WERI-Rb-1 (cell line): ENCODE data around the gene ARHGEF37.

Experiments used
- DNase-seq: peaks from one replicate; pipeline ENCODE4 v3.0.0-alpha.2; 2020
- H3K27ac ChIP-seq: fragments of 250-450 bp; sonication (Bioruptor Pico); 2 replicates; pipeline ENCODE4 v1.5.1; 2020; ENCODE audit warnings: mild to moderate bottlenecking, moderate library complexity
- H3K27me3 ChIP-seq: fragments of 250-450 bp; sonication (Bioruptor Pico); 2 replicates; pipeline ENCODE4 v1.5.1; 2021; ENCODE audit warnings: mild to moderate bottlenecking, low read depth, moderate library complexity; ENCODE audit not compliant: insufficient read depth, severe bottlenecking
- H3K36me3 ChIP-seq: fragments of 250-450 bp; sonication (Bioruptor Pico); 2 replicates; pipeline ENCODE4 v1.5.1; 2020; ENCODE audit warnings: mild to moderate bottlenecking, moderate library complexity
- H3K4me3 ChIP-seq: 2 replicates; pipeline ENCODE4 v1.5.1; 2011; ENCODE audit warnings: low read depth, mild to moderate bottlenecking, control low read depth, low read length
- H3K9me3 ChIP-seq: fragments of 250-450 bp; sonication (Bioruptor Pico); 2 replicates; pipeline ENCODE4 v1.5.1; 2021; ENCODE audit warnings: mild to moderate bottlenecking, moderate library complexity; ENCODE audit not compliant: severe bottlenecking
- CTCF ChIP-seq: IDR thresholded peaks from 2 replicates; pipeline ENCODE4 v1.5.1; 2011; ENCODE audit warnings: low read depth, mild to moderate bottlenecking, control low read depth, inconsistent platforms, low read length

The ARHGEF37 gene

GRCh38 chr5:149543361-149544027, 37.8 kb upstream of the ARHGEF37 start:
- DNase-seq = no peak
- TF ChIP-seq CTCF = no peak
- Histone ChIP-seq H3K27me3 (no peaks in the 10 kb centered on the region), H3K36me3 (peaks cover 49% of the 10 kb centered on the region), H3K27ac (no peak overlapping the region), H3K9me3 (no peaks in the 10 kb centered on the region), H3K4me3 (no peak overlapping the region)

- H3K9me3 ChIP-seq = no peaks in the 10 kb centered on the region
- no peak for TF ChIP-seq CTCF
- no peak overlapping the region for H3K27ac ChIP-seq
- no peak for DNase-seq
- no peaks in the 10 kb centered on the region for H3K27me3 ChIP-seq
- H3K4me3 ChIP-seq = no peak overlapping the region
- peaks cover 52% of the 10 kb centered on the region for H3K36me3 ChIP-seq
Measured at GRCh38 chr5:149544028-149544420, 37.3 kb upstream of the ARHGEF37 start.

- Histone ChIP-seq H3K4me3 (no peak overlapping the region), H3K36me3 (peaks cover 62% of the 10 kb centered on the region), H3K27me3 (no peaks in the 10 kb centered on the region), H3K9me3 (no peaks in the 10 kb centered on the region), H3K27ac (no peak overlapping the region)
- DNase-seq = no peak
- no peak for TF ChIP-seq CTCF
Measured at GRCh38 chr5:149545327-149545726, 36.0 kb upstream of the ARHGEF37 start.

GRCh38 chr5:149546974-149547373, 34.3 kb upstream of the ARHGEF37 start:
- H3K9me3 ChIP-seq = no peaks in the 10 kb centered on the region
- DNase-seq = no peak
- H3K27ac ChIP-seq = no peak overlapping the region
- H3K27me3 ChIP-seq = no peaks in the 10 kb centered on the region
- no peak overlapping the region for H3K4me3 ChIP-seq
- TF ChIP-seq CTCF = no peak
- H3K36me3 ChIP-seq = peaks cover 62% of the 10 kb centered on the region

- H3K36me3 ChIP-seq = peaks cover 50% of the 10 kb centered on the region
- DNase-seq = no peak
- H3K4me3 ChIP-seq = peak overlapping the region; percentile 84
- peak overlapping the region; percentile 97 for H3K27ac ChIP-seq
- H3K9me3 ChIP-seq = no peaks in the 10 kb centered on the region
- H3K27me3 ChIP-seq = no peaks in the 10 kb centered on the region
- no peak for TF ChIP-seq CTCF
Measured at GRCh38 chr5:149549461-149550267, 31.6 kb upstream of the ARHGEF37 start.

- TF ChIP-seq CTCF = no peak
Measured at GRCh38 chr5:149550268-149550583, 31.1 kb upstream of the ARHGEF37 start.

More at GRCh38 chr5:149550268-149550583, 31.1 kb upstream of the ARHGEF37 start:
- Histone ChIP-seq H3K36me3 (peaks cover 45% of the 10 kb centered on the region), H3K9me3 (no peaks in the 10 kb centered on the region), H3K4me3 (peak overlapping the region; percentile 84), H3K27ac (peak overlapping the region; percentile 97), H3K27me3 (no peaks in the 10 kb centered on the region)
- DNase-seq = no peak
